ENCODE data around the gene PRRX2. TPM values are rescaled to one million over a fixed set of nuclear protein-coding genes. Genes with fewer than 3 reads are reported as not detected.
"Not testable (repeated sequence)": the region's sequence is repeated elsewhere in the genome, so short reads cannot be mapped to it uniquely, and the experiment has no call there.

PRRX2 gene
- total and polyA plus RNA-seq, 3 donors from 2014 or later = 14.6 to 19.1 (median 15.3) TPM

DNA sequence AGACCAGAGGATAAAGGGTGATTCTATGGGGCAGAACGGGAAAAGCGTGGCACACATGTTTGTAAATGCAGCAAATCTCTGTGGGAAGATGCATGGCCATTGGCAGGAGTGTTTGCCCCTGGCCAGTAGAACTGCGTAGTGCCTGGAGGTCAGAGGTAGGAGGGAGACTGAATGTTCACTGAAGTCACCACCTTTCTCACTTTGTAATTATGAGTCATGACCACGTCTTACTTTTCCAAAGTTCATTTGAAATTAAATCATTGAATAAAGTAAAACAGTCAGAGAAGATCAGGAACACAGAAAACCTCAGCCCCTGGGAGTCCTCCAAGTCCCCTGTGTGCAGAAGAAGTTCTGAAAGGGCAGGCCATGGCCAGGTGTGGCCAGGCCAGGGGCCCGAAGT is 82.8 kb downstream of the PRRX2 start:
- WGBS, 2 donors = 85 to 95% methylated on average over 5 of the region's 5 CpGs
- no peaks in the 10 kb centered on the region for H3K36me3 ChIP-seq (ENCODE audit: low read depth, missing control alignments)
- TF ChIP-seq POLR2A (IDR thresholded peaks at IDR 0.05) (no peak), CTCF (IDR thresholded peaks at IDR 0.05) (no peak)
- H3K4me3 ChIP-seq = no peak overlapping the region
- H3K4me1 ChIP-seq = peaks cover 14% of the 10 kb centered on the region
- H3K27me3 ChIP-seq = no peaks in the 10 kb centered on the region
- no peaks in the 10 kb centered on the region for H3K9me3 ChIP-seq
- no peak overlapping the region for H3K27ac ChIP-seq
- intact Hi-C loops (cut with DNase I; ENCODE audit: low total_unique reads) = no loop called here
- no peak for DNase-seq

DNA sequence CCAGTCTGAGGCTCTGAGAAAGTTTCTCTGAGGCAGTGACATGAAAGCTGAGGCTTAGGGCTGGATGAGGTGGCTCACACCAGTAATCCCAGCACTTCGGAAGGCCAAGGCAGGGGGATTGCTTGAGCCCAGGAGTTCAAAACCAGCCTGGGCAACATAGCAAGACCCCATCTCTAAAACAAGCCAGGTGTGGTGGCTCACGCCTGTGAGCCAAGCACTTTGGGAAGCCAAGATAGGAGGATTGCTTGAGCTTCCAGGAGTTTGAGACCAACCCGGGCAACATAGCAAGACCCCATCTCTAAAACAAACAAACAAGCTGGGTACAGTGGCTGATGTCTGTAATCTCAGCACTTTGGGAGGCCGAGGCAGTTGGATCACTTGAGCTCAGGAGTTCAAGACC is 83.6 kb downstream of the PRRX2 start:
- H3K36me3 ChIP-seq (ENCODE audit: low read depth, missing control alignments); DNase-seq; H3K27ac ChIP-seq; H3K9me3 ChIP-seq; H3K4me3 ChIP-seq; intact Hi-C loops (cut with DNase I; ENCODE audit: low total_unique reads); H3K27me3 ChIP-seq: not testable (repeated sequence)
- 95 to 97% methylated on average over 4 of the region's 4 CpGs for WGBS, 2 donors
- H3K4me1 ChIP-seq = peaks cover 15% of the 10 kb centered on the region

- Histone ChIP-seq H3K9me3 (no peaks in the 10 kb centered on the region), H3K4me3 (no peak overlapping the region), H3K36me3 (ENCODE audit: low read depth, missing control alignments) (no peaks in the 10 kb centered on the region), H3K27ac (no peak overlapping the region), H3K27me3 (no peaks in the 10 kb centered on the region), H3K4me1 (peaks cover 15% of the 10 kb centered on the region)
- TF ChIP-seq CTCF (IDR thresholded peaks at IDR 0.05) (no peak), POLR2A (IDR thresholded peaks at IDR 0.05) (no peak)
- intact Hi-C loops (cut with DNase I; ENCODE audit: low total_unique reads) = no loop called here
- no peak for DNase-seq
- 91 to 97% methylated on average over 6 of the region's 6 CpGs for WGBS, 2 donors
These were observed 84.1 kb downstream of the PRRX2 start for GRCh38 chr9:129749575-129749974.

GRCh38 chr9:129750013-129750638 is 84.7 kb downstream of the PRRX2 start:
- intact Hi-C loops (cut with DNase I; ENCODE audit: low total_unique reads) = no loop called here
- DNase-seq = no peak
- Histone ChIP-seq H3K9me3 (no peaks in the 10 kb centered on the region), H3K4me3 (no peak overlapping the region), H3K36me3 (ENCODE audit: low read depth, missing control alignments) (no peaks in the 10 kb centered on the region), H3K4me1 (peaks cover 15% of the 10 kb centered on the region), H3K27me3 (no peaks in the 10 kb centered on the region), H3K27ac (no peak overlapping the region)
- 95 to 96% methylated on average over 3 to 9 of the region's 9 CpGs for WGBS, 2 donors
- TF ChIP-seq CTCF (IDR thresholded peaks at IDR 0.05) (no peak), POLR2A (IDR thresholded peaks at IDR 0.05) (no peak)

DNA sequence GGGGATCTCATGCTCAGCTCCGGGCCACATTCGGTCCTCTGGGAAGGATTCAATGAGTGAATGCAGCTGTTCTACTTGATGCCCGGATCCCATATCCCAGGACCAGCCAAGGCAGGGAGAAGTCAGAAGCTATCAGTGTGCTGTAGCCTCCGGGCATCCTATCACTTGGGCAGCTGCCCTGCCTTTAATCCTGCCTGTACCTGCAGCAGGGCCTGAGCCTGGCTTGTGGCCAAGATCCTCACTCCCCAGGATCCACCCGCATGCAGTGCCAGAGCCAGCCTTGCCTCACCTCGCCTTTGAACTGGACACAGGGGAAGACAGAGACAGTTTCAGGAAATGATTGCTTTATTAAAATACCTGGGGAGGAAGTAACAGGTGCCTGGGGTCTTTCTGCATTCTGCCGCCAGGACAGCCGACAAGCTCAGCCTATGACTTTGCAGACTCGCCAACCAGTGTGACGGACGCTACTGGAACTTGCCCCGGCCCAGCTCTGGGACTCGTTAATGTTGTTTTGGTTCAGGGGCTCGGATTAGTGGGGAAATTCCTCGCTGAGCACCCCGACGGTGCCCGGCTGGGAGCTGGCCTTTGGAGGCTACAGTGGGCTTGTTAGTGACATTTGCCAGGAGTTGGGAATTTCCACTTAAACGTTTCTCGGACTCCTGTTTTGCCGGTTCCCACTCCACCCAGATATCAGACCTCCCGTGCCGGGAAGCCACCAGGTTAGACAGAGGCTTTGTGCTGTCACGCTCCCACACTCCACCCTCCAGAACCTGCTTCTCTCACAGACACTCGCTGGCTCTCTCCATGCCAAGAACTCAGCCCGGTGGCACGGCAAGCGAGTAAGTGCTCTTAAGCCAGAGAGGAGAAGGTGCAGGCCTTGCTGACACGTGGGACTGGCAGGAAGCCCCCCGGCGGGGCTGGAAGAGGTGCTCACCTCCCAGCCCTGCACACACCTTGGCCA is 86.7 kb downstream of the PRRX2 start:
- TF ChIP-seq CTCF (IDR thresholded peaks at IDR 0.05) (no peak), POLR2A (IDR thresholded peaks at IDR 0.05) (no peak)
- Histone ChIP-seq H3K9me3 (no peaks in the 10 kb centered on the region), H3K36me3 (ENCODE audit: low read depth, missing control alignments) (no peaks in the 10 kb centered on the region), H3K27ac (no peak overlapping the region), H3K27me3 (no peaks in the 10 kb centered on the region), H3K4me3 (no peak overlapping the region), H3K4me1 (peaks cover 18% of the 10 kb centered on the region)
- WGBS, 2 donors = 34 to 51% methylated on average over 21 to 30 of the region's 31 CpGs
- intact Hi-C loops (cut with DNase I; ENCODE audit: low total_unique reads) = no loop called here
- DNase-seq = no peak
